GM13977 (cell line): ENCODE measurements around the gene KRT222.

ENCODE experiments used
- DNase-seq: peaks from one replicate; pipeline ENCODE4 v3.0.0; 2012; ENCODE audit warnings: low spot score
- CTCF ChIP-seq: IDR thresholded peaks from 2 replicates; pipeline ENCODE4 v1.5.1; 2012; ENCODE audit warnings: mild to moderate bottlenecking, control low read depth; ENCODE audit not compliant: insufficient read depth; ENCODE audit errors: extremely low read depth, missing control alignments
- in situ Hi-C: fragments of 300-500 bp; cut with MboI; formaldehyde crosslinking; loops from one replicate; pipeline ENCODE4 v1.12.0; 2022; ENCODE audit warnings: low sequenced_read_pairs, low pct_unique_long_range_greater_than_20kb, mixed read lengths, inconsistent platforms; ENCODE audit not compliant: unreplicated experiment

The KRT222 gene

GRCh38 chr17:40648384-40648968, 16.5 kb downstream of the KRT222 start:
- no peak for TF ChIP-seq CTCF
- DNase-seq = peak; percentile 27
- in situ Hi-C loops = no loop called here

GRCh38 chr17:40647624-40648383, 17.2 kb downstream of the KRT222 start, which contains the start of gene SMARCE1:
TSS of gene SMARCE1 (minus strand) at chr17:40647818. CDS start at chr17:40645802, 2,016 bp downstream.
- in situ Hi-C loops = no loop called here
- no peak for TF ChIP-seq CTCF
- peak; percentile 77 for DNase-seq

- in situ Hi-C loops = no loop called here
- DNase-seq = peak; percentile 50
- TF ChIP-seq CTCF = no peak
Observed at GRCh38 chr17:40646791-40647623, 18.0 kb downstream of the KRT222 start.

- DNase-seq = no peak
- in situ Hi-C loops = no loop called here
- no peak for TF ChIP-seq CTCF
Observed at GRCh38 chr17:40645943-40646342, 19.0 kb downstream of the KRT222 start.

- no peak for TF ChIP-seq CTCF
- no peak for DNase-seq
- in situ Hi-C loops = no loop called here
Observed at GRCh38 chr17:40645291-40645690, 19.7 kb downstream of the KRT222 start.

- DNase-seq = no peak
- no peak for TF ChIP-seq CTCF
- in situ Hi-C loops = no loop called here
Observed at GRCh38 chr17:40637931-40638330, 27.0 kb downstream of the KRT222 start.
